DMS 273 treated with DMSO at 0.1 percent for 48 hours (cell line): ENCODE results near the gene ACER1.

Experiments
- DNase-seq: peaks from one replicate; lab custom pipeline; 2025; lab: John Stamatoyannopoulos, UW

The ACER1 gene

DNA sequence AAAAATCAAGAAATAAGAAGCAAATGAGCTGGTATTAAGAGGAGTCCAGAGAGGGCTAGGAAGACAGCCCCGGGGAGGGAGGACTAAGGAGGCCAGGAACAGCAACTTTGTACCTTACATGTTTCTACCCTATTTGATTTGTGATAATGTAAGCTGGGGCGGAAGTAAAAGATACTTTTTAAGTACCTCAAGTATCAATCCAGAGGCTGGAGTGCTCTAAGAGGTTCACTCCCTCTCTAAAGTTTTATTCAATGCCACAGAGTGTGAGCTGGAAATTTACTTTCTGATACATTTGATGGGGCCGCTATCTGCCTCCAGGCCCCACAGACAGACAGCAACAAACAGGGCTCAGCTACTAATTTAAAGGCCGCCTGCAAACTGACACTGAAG, 65.0 kb downstream of the ACER1 start:
- DNase-seq, result no peak

GRCh38 chr19:6267552-6268381, 65.6 kb downstream of the ACER1 start:
- no peak for DNase-seq

DNA sequence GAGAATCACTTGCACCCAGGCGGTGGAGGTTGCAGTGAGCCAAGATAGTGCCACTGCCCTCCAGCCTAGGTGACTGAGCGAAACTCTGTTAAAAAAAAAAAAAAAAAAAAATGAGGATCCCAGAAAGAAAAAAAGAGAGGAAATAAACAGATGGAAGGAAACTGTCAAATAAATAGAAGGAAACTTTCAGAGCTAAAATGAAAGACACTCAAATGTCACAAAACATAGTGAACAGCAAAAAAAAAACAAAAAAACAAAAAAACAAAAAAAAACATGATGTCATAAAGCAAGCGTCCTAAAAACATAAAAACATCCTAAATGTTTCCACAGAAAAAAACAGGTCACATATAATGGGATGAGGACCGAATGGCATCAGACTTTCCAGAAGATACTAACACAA, 68.6 kb downstream of the ACER1 start:
- no peak for DNase-seq

- DNase-seq, result no peak
Observed at GRCh38 chr19:6263735-6264444, 69.5 kb downstream of the ACER1 start.

DNA sequence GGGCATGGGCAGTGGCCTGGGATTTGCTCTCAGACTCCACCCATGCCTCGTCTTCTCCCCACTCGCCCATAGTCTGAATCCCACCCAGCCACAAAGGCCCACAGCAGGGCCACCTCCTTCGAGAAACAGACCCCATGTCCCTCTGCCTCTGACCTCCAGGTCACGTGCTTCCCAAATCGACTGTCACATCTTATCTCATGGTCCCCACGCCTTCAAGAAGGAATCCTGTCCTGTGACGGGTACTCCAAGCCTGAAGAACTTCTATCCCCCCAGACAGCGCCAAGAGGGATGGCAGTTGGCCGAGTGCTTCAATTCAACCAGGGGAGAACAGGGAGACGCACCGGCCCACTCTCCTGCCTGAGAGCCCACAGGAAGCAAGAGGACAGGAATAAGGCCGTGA, 70.1 kb downstream of the ACER1 start:
- DNase-seq, result no peak

- DNase-seq, result no peak
Observed at GRCh38 chr19:6262519-6262918, 70.9 kb downstream of the ACER1 start.

DNA sequence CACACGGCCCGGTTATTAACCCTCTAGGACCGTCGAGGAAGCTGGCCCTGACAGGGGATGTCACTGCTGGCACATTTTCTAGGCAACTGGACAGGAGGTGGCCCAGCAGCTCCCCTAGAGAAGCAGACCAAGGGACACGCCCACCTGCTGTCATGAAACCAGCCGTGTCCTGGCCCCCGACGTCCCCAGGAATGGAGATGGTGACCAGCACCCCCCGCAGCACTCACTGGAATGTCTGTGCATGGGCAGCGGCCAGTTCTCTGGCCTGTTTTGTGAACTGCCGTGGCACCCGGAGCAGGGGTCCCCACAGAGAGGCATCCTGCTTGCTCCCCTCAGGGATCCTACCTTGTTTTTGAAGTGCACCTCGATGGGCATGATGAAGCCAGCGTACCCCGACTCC, 71.5 kb downstream of the ACER1 start:
- no peak for DNase-seq

DNA sequence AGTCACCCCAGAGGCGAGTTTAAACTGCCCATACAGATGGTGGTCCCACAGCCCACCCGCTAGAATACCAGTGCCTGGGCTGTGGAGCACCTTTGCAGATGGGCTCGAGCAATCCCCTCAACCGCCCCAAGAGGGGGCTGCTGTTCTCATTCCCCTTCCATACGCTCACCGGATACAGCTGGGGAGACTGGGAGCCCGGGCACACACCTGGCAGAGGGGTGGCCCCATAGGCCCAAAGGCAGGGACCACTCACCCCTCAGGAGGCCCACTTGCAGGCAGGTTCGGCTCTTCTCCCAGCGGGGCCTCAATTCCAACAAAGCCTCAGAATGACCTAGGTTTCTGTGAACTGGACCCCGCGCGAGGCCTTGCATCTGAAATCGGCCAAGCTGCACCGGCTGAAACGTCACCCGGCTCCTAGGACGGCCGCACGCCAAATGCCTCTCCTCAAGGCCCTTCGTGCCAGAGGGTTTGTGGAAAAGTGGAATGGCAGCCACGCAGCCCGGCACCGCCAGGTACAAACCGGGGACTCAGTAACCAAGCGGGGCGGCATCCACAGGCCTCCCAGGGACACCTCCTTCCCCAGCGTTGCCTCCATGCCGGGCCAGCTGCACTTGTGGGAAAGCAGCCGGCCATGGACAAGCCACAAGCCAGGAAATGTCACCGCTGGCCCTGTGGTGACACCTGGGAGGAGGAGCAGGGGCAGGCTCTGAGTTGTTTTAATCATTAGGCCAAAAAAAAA, 72.3 kb downstream of the ACER1 start:
- no peak for DNase-seq

DNA sequence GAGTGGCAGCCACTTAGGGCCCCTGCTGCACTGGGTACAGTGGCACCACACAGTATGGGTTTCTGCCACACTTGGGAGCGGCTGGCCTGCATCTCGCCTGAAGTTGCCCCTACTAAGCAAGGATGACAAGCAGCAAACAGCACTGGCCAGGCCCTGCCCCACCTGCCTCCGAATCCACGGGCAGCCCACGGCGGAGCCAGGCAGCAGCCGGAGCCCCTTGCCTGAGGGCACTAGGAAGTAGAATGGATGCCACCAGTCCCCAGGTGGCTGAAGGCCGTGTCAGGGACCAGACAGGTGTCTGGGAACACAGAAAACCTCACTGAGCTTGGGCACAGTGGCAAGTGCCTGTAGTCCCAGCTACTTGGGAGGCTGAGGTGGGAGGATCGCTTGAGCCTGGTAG, 73.0 kb downstream of the ACER1 start:
- DNase-seq, result no peak

DNA sequence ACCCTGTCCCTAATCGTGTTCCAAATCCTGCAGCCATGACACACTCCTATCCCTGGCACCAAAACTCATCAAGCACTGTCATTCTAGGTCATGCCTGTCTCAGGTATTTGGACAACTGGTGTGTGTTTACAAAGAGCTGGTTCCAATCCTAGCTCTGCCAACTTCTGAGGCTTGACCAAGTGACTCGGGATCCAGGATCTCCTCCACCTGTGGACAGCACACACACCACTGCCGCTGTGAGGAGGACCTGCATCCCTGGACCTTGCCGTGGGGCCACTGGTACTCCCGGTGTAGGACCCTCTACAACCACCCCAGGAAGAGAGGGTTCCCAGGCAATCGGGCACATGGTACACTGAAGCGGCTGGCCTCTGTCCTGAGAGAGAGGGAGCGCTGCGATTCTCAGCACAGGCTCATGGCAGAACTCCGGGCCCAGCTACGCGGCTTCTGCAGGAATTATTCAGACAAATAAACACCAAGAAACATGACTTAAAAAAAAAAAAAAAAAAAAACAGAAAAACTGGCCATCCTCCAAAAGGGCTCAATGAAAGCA, 74.0 kb downstream of the ACER1 start:
- no peak for DNase-seq

GRCh38 chr19:6258812-6259311, 74.5 kb downstream of the ACER1 start:
- no peak for DNase-seq
